HepG2 (cell line): ENCODE data around the gene CHCHD6. TPM values are rescaled to one million over a fixed set of nuclear protein-coding genes. Genes with fewer than 3 reads are reported as not detected.

Source experiments
- ATAC-seq: fragments of 200-7000 bp; cut with Tn5 transposase; 3 replicates; pipeline ENCODE4 v1.9.1; 2020; ENCODE audit warnings: mild to moderate bottlenecking, moderate library complexity
- BruUV-seq: library from RNA; stranded (reverse); fragments of 400-500 nt; replicated peaks from 2 replicates; lab custom pipeline; 2021; lab: Mats Ljungman, UMichigan
- CTCF ChIA-PET: fragments of 300-600 bp; formaldehyde crosslinking; extraction: SDS; loops from one replicate; lab custom pipeline; 2021; ENCODE audit warnings: low total read pairs, inconsistent platforms, low intra/inter-chr PET ratio; lab: Yijun Ruan, JAX
- POLR2A ChIA-PET: fragments of 350-600 bp; sonication (Branson Sonifier 250); formaldehyde crosslinking; loops from one replicate; lab custom pipeline; 2020; ENCODE audit warnings: antibody characterized with exemption, inconsistent platforms; lab: Yijun Ruan, JAX
- DNase-seq: peaks from one replicate; pipeline ENCODE4 v3.0.0-alpha.2; 2015; ENCODE audit warnings: low spot score
- FAIRE-seq: peaks from 3 replicates; lab custom pipeline; 2011; peaks lifted over from hg19 to GRCh38; lab: Jason Lieb, UNC
- H2AFZ ChIP-seq: one replicate; pipeline ENCODE4 v1.6.1; 2011; ENCODE audit warnings: low read length, inconsistent platforms
- H3K27ac ChIP-seq: fragments of 300-600 bp; 3 replicates; pipeline ENCODE4 v1.8.0; 2011; ENCODE audit warnings: mixed run types, mild to moderate bottlenecking, mixed read lengths, low read length, inconsistent platforms; ENCODE audit not compliant: insufficient read depth; ENCODE audit errors: extremely low read length
- H3K27me3 ChIP-seq, 2 experiments: fragments of 200-600 bp in 1 of 2; 2 replicates in 1 of 2; 3 replicates in 1 of 2; pipeline versions ENCODE4 v1.6.0 to v1.8.0; 2011; ENCODE audit warnings: low read length in 2 of 2, mild to moderate bottlenecking in 2 of 2, moderate library complexity in 2 of 2, inconsistent platforms in 1 of 2; ENCODE audit not compliant: insufficient read depth in 2 of 2, control insufficient read depth in 1 of 2
- H3K36me3 ChIP-seq, 2 experiments: fragments of 200-600 bp in 1 of 2; replicated peaks in 1 of 2; 2 replicates in 1 of 2; 3 replicates in 1 of 2; pipeline versions ENCODE4 v1.5.1 to v1.8.0; 2011; ENCODE audit warnings: low read length in 2 of 2, inconsistent platforms in 1 of 2; ENCODE audit not compliant: insufficient read depth in 2 of 2, control insufficient read depth in 1 of 2
- H3K4me1 ChIP-seq: 2 replicates; pipeline ENCODE4 v1.5.1; 2012; ENCODE audit warnings: low read length, inconsistent platforms; ENCODE audit not compliant: insufficient read depth
- H3K4me2 ChIP-seq: 2 replicates; pipeline ENCODE4 v1.6.0; 2011; ENCODE audit warnings: low read depth, low read length, inconsistent platforms
- H3K4me3 ChIP-seq, 3 experiments: fragments of 200-600 bp in 1 of 3; sonication (generic), shearing (Covaris generic) in 1 of 3; replicated peaks in 1 of 3; 2 replicates each; pipeline ENCODE4 v1.5.1; 2011 to 2016; ENCODE audit warnings: low read length in 3 of 3, inconsistent platforms in 2 of 3, low read depth in 2 of 3, mild to moderate bottlenecking in 2 of 3, control low read depth in 1 of 3, mixed read lengths in 1 of 3; ENCODE audit not compliant: insufficient read depth in 1 of 3
- H3K79me2 ChIP-seq: one replicate; pipeline ENCODE4 v1.6.1; 2011; ENCODE audit warnings: low read length, inconsistent platforms; ENCODE audit not compliant: insufficient read depth
- H3K9ac ChIP-seq: 2 replicates; pipeline ENCODE4 v1.6.0; 2011; ENCODE audit warnings: mild to moderate bottlenecking, low read depth, low read length, inconsistent platforms; ENCODE audit not compliant: insufficient read depth
- H3K9me3 ChIP-seq: 2 replicates; pipeline ENCODE4 v1.5.1; 2012; ENCODE audit warnings: mild to moderate bottlenecking, low read length
- H4K20me1 ChIP-seq: 2 replicates; pipeline ENCODE4 v1.6.0; 2011; ENCODE audit warnings: inconsistent platforms, mild to moderate bottlenecking, low read length, moderate library complexity; ENCODE audit not compliant: insufficient read depth
- AKNA ChIP-seq: sonication (generic); formaldehyde crosslinking; IDR thresholded peaks from 2 replicates; pipeline ENCODE4 v1.4.0; 2020; ENCODE audit warnings: missing genetic modification reagents, borderline replicate concordance
- ARHGAP35 ChIP-seq: sonication (generic); formaldehyde crosslinking; IDR thresholded peaks from 2 replicates; pipeline ENCODE4 v1.9.0; 2022; ENCODE audit warnings: mild to moderate bottlenecking, inconsistent platforms, moderate library complexity, missing genetic modification reagents, borderline replicate concordance
- CTCF ChIP-seq: sonication (generic); formaldehyde crosslinking; IDR thresholded peaks from 2 replicates; pipeline ENCODE4 v1.5.0; 2020; ENCODE audit warnings: mild to moderate bottlenecking, missing genetic modification reagents, moderate library complexity
- HOXA5 ChIP-seq: sonication (generic); formaldehyde crosslinking; IDR thresholded peaks from 2 replicates; pipeline ENCODE4 v1.4.0; 2020; ENCODE audit warnings: missing genetic modification reagents
- KDM1A ChIP-seq: IDR thresholded peaks from 2 replicates; pipeline ENCODE4 v1.6.1; 2016; ENCODE audit warnings: missing compliant biosample characterization
- LCORL ChIP-seq, 2 experiments: fragments of 450-650 bp in 1 of 2; sonication (generic) in 1 of 2; formaldehyde crosslinking in 1 of 2; IDR thresholded peaks; 2 replicates each; pipeline versions ENCODE4 v1.5.0 to v1.6.1; 2017 to 2020; ENCODE audit warnings: antibody characterized with exemption in 1 of 2, missing genetic modification reagents in 1 of 2
- MLLT10 ChIP-seq: sonication (generic); formaldehyde crosslinking; IDR thresholded peaks from 2 replicates; pipeline ENCODE4 v1.4.0; 2020; ENCODE audit warnings: missing genetic modification reagents
- NFIB ChIP-seq: sonication (generic); formaldehyde crosslinking; IDR thresholded peaks from 2 replicates; pipeline ENCODE4 v1.9.0; 2021; ENCODE audit warnings: missing genetic modification reagents, mild to moderate bottlenecking, borderline replicate concordance
- SMAD3 ChIP-seq: sonication (generic); formaldehyde crosslinking; IDR thresholded peaks from 2 replicates; pipeline ENCODE4 v1.4.0; 2020; ENCODE audit warnings: missing genetic modification reagents
- TBP ChIP-seq: sonication (generic); formaldehyde crosslinking; IDR thresholded peaks from 2 replicates; pipeline ENCODE4 v1.5.0; 2020; ENCODE audit warnings: missing genetic modification reagents
- ZFAT ChIP-seq: sonication (generic); formaldehyde crosslinking; conservative IDR thresholded peaks from 2 replicates; pipeline ENCODE4 v1.8.1; 2023; ENCODE audit warnings: missing genetic modification reagents, inconsistent platforms
- ZNF232 ChIP-seq: sonication (generic); formaldehyde crosslinking; IDR thresholded peaks from 2 replicates; pipeline ENCODE4 v1.4.0; 2020; ENCODE audit warnings: missing genetic modification reagents, borderline replicate concordance
- ZNF558 ChIP-seq: sonication (generic); formaldehyde crosslinking; IDR thresholded peaks from 2 replicates; pipeline ENCODE4 v1.9.0; 2022; ENCODE audit warnings: mild to moderate bottlenecking, missing genetic modification reagents, borderline replicate concordance
- ZNF629 ChIP-seq: sonication (generic); formaldehyde crosslinking; conservative IDR thresholded peaks from 2 replicates; pipeline ENCODE4 v1.5.0; 2020; ENCODE audit warnings: missing genetic modification reagents
- WGBS: methylation state at CpG from one replicate; pipeline ENCODE4 v1.1.6; 2017; ENCODE audit warnings: low lambda C conversion rate; 5-methylcytosine and 5-hydroxymethylcytosine counted together
- in situ Hi-C: cut with HindIII; loops from 2 replicates; pipeline ENCODE4 v1.10.0; 2017; ENCODE audit warnings: low pct_unique_long_range_greater_than_20kb; ENCODE audit not compliant: extremely low pct_ligation_motif_present
- intact Hi-C: fragments of 100-400 bp; cut with micrococcal nuclease; formaldehyde crosslinking; loops from one replicate; pipeline ENCODE4 v1.10.0; 2022; ENCODE audit not compliant: unreplicated experiment
- polyA plus RNA-seq, 8 experiments: library from polyadenylated mRNA; depleted of rRNA in 3 of 8; stranded (reverse) in 7 of 8; unstranded in 1 of 8; fragments of >200 nt; fragmentation: Illumina TruSeq in 4 of 8; extraction: Trizol in 4 of 8; gene quantifications; 2 replicates each; pipeline versions ENCODE4 v1.2.1 to v1.2.3, GENCODE V29; 2011 to 2016; ENCODE audit warnings: low read depth in 4 of 8, missing spikeins in 1 of 8, mixed read lengths in 1 of 8; ENCODE audit not compliant: insufficient read depth in 1 of 8
- total RNA-seq, 5 experiments: library from RNA; depleted of rRNA; stranded (reverse); fragments of >200 nt; fragmentation: Illumina TruSeq; extraction: Trizol; gene quantifications; 2 replicates each; pipeline ENCODE4 v1.2.3, GENCODE V29; 2016; ENCODE audit warnings: low read depth in 1 of 5

Gene CHCHD6
- total and polyA plus RNA-seq, 2 of the 13 experiments (the other 11 are each of a cell fraction or from before 2014, with no cell fraction given) = 20.3 to 20.8 TPM

- TF ChIP-seq MLLT10 (CRISPR knock-in tag) (no peak), ZNF232 (CRISPR knock-in tag) (no peak), NFIB (CRISPR knock-in tag) (no peak), HOXA5 (CRISPR knock-in tag) (no peak)
These were observed 293.5 kb downstream of the CHCHD6 start (continued) for GRCh38 chr3:126997455-126998038.

GRCh38 chr3:126998320-126998719, 294.3 kb downstream of the CHCHD6 start:
- no TSS peak for BruUV-seq
- POLR2A ChIA-PET = no interaction called here
- Histone ChIP-seq H3K36me3 (peaks cover 0 to 6% of the 10 kb centered on the region in 2 experiments; a peak in 2 of 5 replicates), H2AFZ (no peak overlapping the region), H3K9me3 (no peaks in the 10 kb centered on the region), H3K27me3 (no peaks in the 10 kb centered on the region; a peak in 1 of 5 replicates), H3K4me3 (no peak overlapping the region), H3K4me1 (no peaks in the 10 kb centered on the region), H3K79me2 (no peaks in the 10 kb centered on the region), H3K27ac (no peak overlapping the region), H4K20me1 (peaks cover 2% of the 10 kb centered on the region; the same call in 1 of the 2 replicates), H3K9ac (no peak overlapping the region), H3K4me2 (no peak overlapping the region)
- in situ Hi-C loops (no loop called here), intact Hi-C loops (no loop called here)
- DNase-seq = no peak
- WGBS = 100% methylated on average over 4 of the region's 4 CpGs
- no peak for FAIRE-seq
- no peak for ATAC-seq
- TF ChIP-seq AKNA (CRISPR knock-in tag) = no peak
- TF ChIP-seq KDM1A (CRISPR knock-in tag) = no peak
- TF ChIP-seq ZNF629 (CRISPR knock-in tag) = no peak
- TF ChIP-seq LCORL (IDR thresholded peaks at IDR 0.05) = no peak
- TF ChIP-seq LCORL (CRISPR knock-in tag; IDR thresholded peaks at IDR 0.05) = no peak
- no peak for TF ChIP-seq SMAD3
- no peak for TF ChIP-seq ARHGAP35
- no peak for TF ChIP-seq CTCF (CRISPR knock-in tag)
- no peak for TF ChIP-seq ZNF558 (CRISPR knock-in tag)
- no peak for TF ChIP-seq ZFAT (CRISPR knock-in tag)
- no peak for TF ChIP-seq TBP
- CTCF ChIA-PET = no interaction called here
